KOPT-K1 (cell line): ENCODE measurements around the gene TUB.

Experiments used
- H3K27ac ChIP-seq: fragments of 200-600 bp; sonication (generic); 2 replicates; pipeline ENCODE4 v1.5.1; 2016; ENCODE audit warnings: antibody characterized with exemption, mild to moderate bottlenecking, low read depth, low read length; ENCODE audit not compliant: poor library complexity, severe bottlenecking
- H3K36me3 ChIP-seq: fragments of 200-600 bp; sonication (generic); 2 replicates; pipeline ENCODE4 v1.5.1; 2017; ENCODE audit warnings: antibody characterized with exemption, mild to moderate bottlenecking, low read length, moderate library complexity; ENCODE audit not compliant: insufficient read depth
- H3K9me3 ChIP-seq: fragments of 200-600 bp; sonication (generic); 2 replicates; pipeline ENCODE4 v1.5.1; 2017; ENCODE audit warnings: antibody characterized with exemption, low read length, mild to moderate bottlenecking; ENCODE audit not compliant: insufficient read depth, poor library complexity, severe bottlenecking

Gene TUB

DNA sequence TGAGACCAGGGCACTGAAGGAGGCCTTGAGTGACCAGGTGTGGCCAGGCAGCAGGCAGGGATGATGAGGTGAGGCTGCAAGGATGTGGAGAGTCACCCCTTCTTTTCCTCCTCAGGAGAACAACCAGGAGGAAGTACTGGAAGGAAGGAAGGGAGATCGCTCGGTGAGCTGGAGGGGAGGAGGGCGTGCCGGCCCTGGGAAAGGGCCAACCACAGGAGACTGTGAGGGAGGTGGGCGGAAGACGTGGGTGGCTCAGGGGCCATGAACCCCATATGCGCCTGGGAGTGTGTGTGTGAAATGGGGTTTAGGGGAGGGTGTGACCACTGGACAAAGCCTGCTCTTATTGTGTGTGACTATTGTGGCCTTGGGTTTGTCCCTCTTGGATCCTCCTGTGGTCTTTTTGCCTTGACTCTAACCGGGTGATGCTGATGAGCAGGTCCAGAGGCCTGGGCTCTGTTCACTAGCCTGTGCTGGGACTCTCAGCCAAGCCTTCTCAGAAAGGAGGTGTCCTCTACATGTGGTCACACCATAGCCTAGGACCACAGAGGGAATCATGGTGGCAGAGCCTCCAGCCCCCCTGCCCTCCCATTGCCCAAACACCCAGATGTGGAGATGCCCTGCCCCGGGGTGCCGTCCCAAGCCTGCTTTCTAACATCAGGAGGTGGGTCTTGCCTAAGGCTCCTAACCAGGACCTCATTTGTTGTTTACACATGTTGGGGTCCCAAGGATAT, 41.3 kb upstream of the TUB start:
- H3K27ac ChIP-seq: no peak overlapping the region
- H3K36me3 ChIP-seq: no peaks in the 10 kb centered on the region
- no peaks in the 10 kb centered on the region for H3K9me3 ChIP-seq

DNA sequence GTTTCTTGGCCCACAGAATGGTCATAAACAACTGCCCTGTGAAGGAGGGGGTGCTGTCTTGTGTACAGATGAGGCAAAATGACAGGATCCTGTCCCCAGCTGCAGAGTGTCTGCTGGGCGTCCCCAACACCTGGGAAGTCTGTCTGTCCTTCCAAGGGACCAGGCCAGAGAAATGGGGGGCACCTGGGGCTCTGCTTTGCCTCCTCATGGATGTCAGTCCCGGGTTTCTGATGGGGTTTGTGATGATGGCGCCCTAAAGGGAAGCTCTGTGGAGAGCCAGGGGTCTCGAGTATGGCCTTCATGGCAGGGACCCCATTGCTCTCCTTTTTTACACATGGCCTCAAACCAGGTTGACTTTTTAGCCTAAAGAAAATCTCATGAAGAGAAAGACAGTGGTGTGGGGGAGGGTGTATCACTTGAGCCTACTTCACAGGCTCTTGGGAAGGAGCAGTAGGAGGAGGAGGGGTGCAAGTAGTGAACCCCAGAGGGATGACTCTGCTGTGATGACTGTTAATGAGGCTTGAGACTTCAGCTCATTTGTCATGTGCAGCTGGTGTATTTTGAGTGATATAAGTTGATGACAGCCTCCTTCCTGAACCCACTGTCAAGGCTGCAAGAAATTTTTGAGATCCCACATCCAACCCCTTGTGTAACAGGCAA, 40.6 kb upstream of the TUB start:
- no peaks in the 10 kb centered on the region for H3K9me3 ChIP-seq
- no peaks in the 10 kb centered on the region for H3K36me3 ChIP-seq
- no peak overlapping the region for H3K27ac ChIP-seq

DNA sequence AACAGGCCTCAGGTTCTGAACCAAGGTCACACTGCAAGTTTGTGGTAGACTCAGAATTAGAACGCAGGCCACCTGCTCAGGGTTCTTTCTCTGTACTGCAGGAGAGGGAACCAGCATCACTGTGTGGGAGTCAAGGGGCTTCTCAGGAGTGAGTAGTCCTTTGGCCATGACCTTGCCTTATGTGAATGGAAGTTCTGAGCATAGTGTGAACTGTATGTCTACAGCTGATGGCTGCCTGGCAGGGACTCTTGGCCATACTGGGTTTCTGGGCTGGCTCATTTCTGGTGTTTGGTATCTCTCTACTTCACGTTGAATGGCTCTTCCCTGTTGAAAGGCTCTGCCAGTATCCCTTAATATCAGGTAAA, 40.1 kb upstream of the TUB start:
- Histone ChIP-seq H3K27ac (no peak overlapping the region), H3K36me3 (no peaks in the 10 kb centered on the region), H3K9me3 (no peaks in the 10 kb centered on the region)

DNA sequence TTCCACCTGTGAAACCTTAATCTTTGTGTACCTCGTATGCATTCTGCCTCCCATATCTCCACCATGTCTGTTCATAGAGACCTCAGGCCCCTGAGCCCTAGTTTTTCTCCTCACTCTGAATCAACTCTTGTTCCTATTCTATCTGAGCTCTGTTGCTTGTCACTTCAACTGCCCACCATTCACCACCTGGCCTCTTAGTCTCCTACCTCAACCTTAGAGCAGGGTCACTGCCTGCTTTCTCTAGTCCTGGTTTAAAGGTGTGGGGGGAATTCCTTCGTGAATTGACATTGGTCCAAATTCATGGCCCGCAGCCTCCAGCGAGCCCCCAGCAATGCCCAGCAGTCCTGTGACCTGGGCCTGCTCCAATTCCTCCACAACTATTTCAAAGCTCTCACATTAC, 39.4 kb upstream of the TUB start:
- Histone ChIP-seq H3K36me3 (no peaks in the 10 kb centered on the region), H3K27ac (no peak overlapping the region), H3K9me3 (no peaks in the 10 kb centered on the region)

DNA sequence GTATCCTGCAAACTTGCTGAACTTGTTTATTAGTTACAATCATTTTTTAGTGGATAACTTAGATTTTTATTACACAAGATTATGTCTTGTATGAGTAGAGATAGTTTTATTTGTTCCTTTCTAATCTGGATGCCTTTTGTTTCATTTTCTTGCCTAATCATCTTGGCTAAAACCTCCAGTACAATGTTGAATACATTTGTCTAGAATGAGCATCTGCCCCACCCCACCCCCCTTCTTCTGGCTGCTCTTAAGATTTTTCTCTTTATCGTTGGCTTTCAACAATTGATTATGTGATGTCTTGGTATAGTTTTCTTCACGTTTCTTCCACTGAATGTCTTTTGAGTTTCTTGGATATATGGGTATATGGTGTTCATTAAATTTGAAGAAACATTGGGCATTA, 37.3 kb upstream of the TUB start:
- Histone ChIP-seq H3K36me3 (no peaks in the 10 kb centered on the region), H3K9me3 (no peaks in the 10 kb centered on the region), H3K27ac (no peak overlapping the region)

DNA sequence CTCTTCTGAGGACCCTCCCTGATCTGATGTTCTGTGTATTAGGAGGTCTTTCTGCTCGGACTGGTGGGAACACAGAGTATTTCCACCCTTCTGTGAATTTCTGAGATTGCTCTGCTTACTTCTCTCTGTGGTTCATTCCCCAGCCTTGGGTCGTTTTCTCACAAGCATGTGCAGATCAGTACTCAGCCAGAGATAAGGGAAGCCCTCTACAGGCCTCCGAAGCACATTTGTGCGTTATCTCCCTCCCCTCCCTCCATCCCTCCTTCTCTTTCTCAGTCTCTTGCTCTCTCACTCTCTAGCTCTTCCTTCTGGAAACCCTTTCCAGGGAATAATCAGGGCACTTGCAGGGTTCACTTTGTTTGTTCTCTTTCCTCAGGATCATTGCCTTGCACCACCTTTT, 35.2 kb upstream of the TUB start:
- Histone ChIP-seq H3K27ac (no peak overlapping the region), H3K9me3 (no peaks in the 10 kb centered on the region), H3K36me3 (no peaks in the 10 kb centered on the region)

DNA sequence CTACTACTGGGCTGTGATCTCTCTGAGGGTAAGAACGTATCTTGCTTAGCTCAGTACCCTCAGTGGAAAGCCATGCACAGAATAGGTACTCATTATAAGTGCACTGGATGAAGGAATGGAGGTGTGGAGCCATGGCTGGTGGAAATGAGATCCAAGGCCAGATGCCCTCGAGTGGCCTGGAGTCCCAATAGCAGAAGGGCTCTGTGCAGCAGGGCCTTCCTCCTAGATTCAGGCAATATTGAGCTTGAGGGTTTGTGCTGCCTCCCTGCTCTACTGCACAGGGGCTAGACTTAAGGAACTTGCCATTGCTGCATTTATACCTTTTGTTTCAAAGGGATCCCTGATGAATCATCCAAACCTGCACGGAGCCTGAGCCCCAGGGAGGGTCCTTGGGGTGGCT, 33.6 kb upstream of the TUB start:
- Histone ChIP-seq H3K9me3 (no peaks in the 10 kb centered on the region), H3K36me3 (no peaks in the 10 kb centered on the region), H3K27ac (no peak overlapping the region)

DNA sequence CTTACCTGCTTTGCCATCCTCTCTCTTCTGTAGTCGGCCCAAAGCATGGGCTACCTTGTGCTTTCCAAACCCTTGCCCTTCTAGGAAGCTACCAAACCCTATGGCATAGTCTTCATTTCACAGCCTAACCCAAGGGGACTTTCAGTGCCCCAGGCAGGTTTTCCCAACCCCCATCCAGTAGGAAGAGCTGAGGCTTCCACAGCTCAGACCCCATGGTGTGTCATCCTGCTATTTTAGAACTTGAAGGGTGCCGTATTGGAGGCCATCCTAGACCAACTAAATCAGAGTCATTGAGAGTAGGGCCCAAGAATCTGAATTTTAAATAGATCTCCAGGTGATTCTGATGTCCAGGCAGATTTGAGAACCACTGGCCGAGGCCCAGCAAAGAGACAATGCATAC, 31.9 kb upstream of the TUB start:
- no peaks in the 10 kb centered on the region for H3K9me3 ChIP-seq
- H3K36me3 ChIP-seq: no peaks in the 10 kb centered on the region
- no peak overlapping the region for H3K27ac ChIP-seq

DNA sequence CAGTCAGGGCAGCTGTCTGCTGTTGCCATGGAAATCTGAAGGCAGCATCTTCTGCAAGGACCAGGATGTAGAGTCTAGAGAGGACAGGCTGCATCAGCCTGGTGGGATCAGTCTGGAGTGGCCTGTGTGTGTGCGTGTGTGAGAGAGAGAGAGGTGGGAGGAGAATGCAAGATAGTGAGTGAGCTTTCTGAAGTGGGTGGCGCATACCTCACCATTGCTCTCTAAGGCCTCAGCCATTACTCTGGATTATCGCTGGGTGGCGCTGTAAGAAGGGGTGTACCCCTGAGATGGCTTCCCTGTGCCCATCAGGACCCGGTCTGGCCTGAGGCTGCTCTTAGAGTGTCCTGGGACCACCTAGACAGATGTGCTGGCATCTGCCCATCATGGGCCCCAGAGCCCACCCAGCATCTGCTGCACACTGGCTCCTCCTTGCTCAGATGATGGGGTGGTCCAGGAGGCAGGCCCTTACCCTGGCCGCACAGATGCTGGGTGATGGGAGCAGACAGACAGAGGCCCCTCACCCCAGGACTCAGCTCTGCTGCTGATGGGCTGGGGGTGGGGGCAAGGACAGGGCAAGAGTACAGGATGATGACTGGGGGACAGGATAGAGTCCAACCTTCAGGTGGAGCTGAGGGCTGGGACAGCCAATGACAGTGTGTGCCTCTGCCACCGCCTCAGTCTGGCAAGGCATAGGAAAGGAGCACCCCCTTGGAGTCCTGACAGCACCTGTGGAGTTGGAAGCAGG, 25.7 kb upstream of the TUB start:
- H3K9me3 ChIP-seq: no peaks in the 10 kb centered on the region
- H3K27ac ChIP-seq: no peak overlapping the region
- no peaks in the 10 kb centered on the region for H3K36me3 ChIP-seq

DNA sequence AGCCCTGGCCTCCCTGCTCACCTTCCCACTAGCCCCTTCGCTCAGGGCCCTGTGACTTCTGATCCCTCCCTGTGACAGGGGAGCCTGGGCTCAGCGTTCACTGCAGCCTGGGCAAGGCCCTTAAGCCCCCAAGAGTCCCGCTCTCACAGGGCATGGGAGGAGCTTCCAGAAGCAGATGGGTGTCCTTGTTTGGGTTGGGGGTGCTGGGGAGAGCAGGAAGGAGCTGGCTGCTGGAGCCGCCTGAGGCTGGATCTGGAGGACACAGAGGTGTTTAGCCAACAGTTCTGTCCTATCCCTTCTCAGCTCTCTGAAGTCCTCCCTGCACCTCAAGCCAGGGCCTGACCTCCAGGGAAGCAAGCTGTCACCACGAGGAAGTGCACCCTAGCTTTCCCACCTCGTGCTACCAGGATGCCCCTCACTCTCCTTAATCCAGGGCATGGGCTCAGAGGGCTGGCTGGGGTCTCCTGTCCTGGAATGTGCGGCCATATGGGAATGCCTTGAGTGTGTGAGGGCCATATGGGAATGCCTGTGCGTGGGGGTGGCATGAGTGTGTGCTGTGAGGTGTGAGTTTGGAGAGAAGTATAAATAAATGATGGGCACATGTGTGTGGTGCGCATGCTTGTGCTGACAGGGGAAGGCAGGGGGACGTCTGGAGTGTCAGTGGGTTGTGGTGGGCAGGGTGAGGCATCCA, 25.0 kb upstream of the TUB start:
- H3K9me3 ChIP-seq: no peaks in the 10 kb centered on the region
- H3K36me3 ChIP-seq: no peaks in the 10 kb centered on the region
- H3K27ac ChIP-seq: no peak overlapping the region

DNA sequence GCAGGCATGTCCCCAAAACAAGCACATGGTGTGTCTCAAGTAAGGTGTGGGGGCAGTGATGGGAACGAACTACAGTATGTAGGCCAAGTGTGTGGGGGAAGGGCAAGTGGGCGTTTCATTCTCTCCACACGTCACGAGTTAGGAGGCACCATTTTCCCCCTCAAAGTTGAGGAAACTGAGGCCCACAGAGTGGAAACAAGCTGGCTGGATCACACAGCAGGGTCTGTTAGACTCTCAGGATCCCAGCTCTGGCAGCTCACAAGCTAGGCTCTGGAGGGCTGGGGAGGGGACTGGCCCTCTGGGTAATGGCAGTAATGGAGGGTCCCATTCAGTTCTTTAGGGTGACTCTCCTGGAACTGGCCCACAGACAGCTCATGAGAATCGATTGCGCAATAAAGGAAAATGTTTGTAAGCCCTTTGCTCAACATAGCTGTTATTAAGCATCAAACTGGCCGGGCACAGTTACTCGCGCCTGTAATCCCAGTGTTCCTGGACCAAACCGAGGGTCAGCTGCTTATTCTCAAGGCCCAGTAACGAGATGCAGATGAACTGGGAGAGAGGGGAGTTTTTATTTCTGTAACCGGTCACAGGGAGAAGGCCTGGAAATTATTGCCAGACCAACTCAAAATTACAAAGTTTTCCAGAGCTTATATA, 24.1 kb upstream of the TUB start:
- Histone ChIP-seq H3K36me3 (no peaks in the 10 kb centered on the region), H3K9me3 (no peaks in the 10 kb centered on the region), H3K27ac (no peak overlapping the region)

DNA sequence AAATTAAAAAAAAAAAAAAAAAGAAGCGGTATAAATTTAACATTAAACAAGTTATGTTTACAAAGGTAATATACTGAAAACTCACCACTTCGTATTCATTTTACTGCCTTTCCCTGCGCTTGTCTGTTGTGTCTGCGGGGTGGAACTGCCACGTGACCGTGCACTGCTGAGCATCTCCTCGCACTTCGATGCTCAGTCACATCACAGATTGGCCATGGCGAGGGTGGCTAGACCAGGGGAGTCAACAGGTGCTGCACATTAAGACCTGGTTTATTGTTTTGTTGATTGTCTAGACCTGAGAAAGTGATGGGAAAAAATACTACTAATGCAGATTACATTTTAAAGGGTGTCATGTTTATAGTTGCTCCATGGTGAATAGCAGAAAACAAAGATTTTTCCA, 22.8 kb upstream of the TUB start:
- no peak overlapping the region for H3K27ac ChIP-seq
- no peaks in the 10 kb centered on the region for H3K36me3 ChIP-seq
- no peaks in the 10 kb centered on the region for H3K9me3 ChIP-seq

DNA sequence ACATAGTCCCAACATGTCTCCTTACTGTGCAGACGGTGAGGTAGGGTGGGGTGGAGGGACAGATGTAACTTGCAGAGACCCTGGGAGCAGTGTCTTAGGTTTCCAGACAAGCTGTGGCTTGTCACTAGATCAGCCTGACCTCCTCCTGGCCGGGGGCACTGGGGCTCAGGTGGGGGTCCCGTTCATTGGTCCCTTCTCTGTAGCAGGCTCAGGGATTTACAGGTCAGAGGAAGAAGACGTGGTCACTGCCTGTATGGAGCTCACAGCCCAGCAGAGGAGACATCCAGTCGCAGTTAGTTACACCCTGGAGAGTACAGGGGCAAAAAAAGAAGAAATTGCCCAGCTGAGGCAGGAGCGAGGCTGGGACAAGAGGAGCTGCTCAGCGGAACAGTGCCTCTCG, 22.0 kb upstream of the TUB start:
- Histone ChIP-seq H3K9me3 (no peaks in the 10 kb centered on the region), H3K27ac (no peak overlapping the region), H3K36me3 (no peaks in the 10 kb centered on the region)

DNA sequence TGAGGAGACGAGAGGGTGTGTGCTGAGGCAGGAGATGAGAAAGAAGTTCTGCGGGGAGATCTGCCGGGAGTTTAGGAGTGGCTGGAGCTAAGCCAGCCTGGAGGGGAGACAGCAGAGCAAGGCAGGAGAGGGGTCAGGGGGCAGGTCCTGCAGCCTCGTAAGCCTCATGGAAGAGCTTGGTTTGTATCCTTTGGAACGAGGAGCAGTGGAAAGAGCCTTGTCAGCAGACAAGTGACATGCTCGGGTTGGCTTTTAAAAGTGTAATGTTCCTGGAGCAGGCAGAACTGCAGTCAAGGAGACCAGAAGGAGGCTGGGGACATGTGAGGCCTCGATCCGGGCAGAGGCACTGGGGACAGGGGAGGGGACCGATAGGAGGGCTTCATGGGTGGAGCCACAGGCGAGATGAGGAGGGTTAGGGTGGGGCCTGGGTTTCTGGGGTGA, 21.4 kb upstream of the TUB start:
- no peaks in the 10 kb centered on the region for H3K9me3 ChIP-seq
- H3K27ac ChIP-seq: no peak overlapping the region
- no peaks in the 10 kb centered on the region for H3K36me3 ChIP-seq
